HG03139 (cell line): ENCODE measurements around the gene IER5L.
A peak's percentile ranks its signal among the peaks of the same experiment; 100 is the strongest.

Experiments
- ATAC-seq: cut with Tn5 transposase; IDR thresholded peaks from one replicate; pipeline ENCODE4 v1.9.1; 2021; ENCODE audit not compliant: unreplicated experiment

IER5L gene

GRCh38 chr9:129177791-129178567 is at the start of gene IER5L:
Gene IER5L (minus strand): TSS chr9:129178261. CDS start chr9:129178052, 209 bp downstream.
- peak; percentile 54 for ATAC-seq

GRCh38 chr9:129227843-129228189 is 49.8 kb upstream of the IER5L start:
- no peak for ATAC-seq

- no peak for ATAC-seq
Observed at GRCh38 chr9:129225815-129226214, 47.8 kb upstream of the IER5L start.

- no peak for ATAC-seq
Observed at GRCh38 chr9:129225490-129225778, 47.4 kb upstream of the IER5L start.

GRCh38 chr9:129224618-129225489 is 46.8 kb upstream of the IER5L start:
- ATAC-seq: no peak

GRCh38 chr9:129223551-129224208 is 45.6 kb upstream of the IER5L start:
- ATAC-seq: no peak

- no peak for ATAC-seq
Observed at GRCh38 chr9:129222819-129223218, 44.8 kb upstream of the IER5L start.

GRCh38 chr9:129221979-129222635 is 44.0 kb upstream of the IER5L start:
- no peak for ATAC-seq

GRCh38 chr9:129221233-129221632 is 43.2 kb upstream of the IER5L start:
- ATAC-seq: no peak

- ATAC-seq: no peak
Observed at GRCh38 chr9:129220771-129221170, 42.7 kb upstream of the IER5L start.

GRCh38 chr9:129218918-129219317 is 40.9 kb upstream of the IER5L start:
- ATAC-seq: no peak

GRCh38 chr9:129218272-129218625 is 40.2 kb upstream of the IER5L start:
- no peak for ATAC-seq

GRCh38 chr9:129213551-129213950 is 35.5 kb upstream of the IER5L start:
- no peak for ATAC-seq

GRCh38 chr9:129211686-129212085 is 33.6 kb upstream of the IER5L start:
- ATAC-seq: no peak

- ATAC-seq: no peak
Observed at GRCh38 chr9:129210125-129210524, 32.1 kb upstream of the IER5L start.

GRCh38 chr9:129209580-129209979 is 31.5 kb upstream of the IER5L start:
- no peak for ATAC-seq

- no peak for ATAC-seq
Observed at GRCh38 chr9:129209109-129209508, 31.0 kb upstream of the IER5L start.

GRCh38 chr9:129208207-129209032 is 30.4 kb upstream of the IER5L start:
- ATAC-seq: no peak

- ATAC-seq: no peak
Observed at GRCh38 chr9:129206905-129207304, 28.8 kb upstream of the IER5L start.

- no peak for ATAC-seq
Observed at GRCh38 chr9:129206401-129206800, 28.3 kb upstream of the IER5L start.

- no peak for ATAC-seq
Observed at GRCh38 chr9:129204840-129205239, 26.8 kb upstream of the IER5L start.
